Measurements from ENCODE around the gene LAMTOR1. TPM values are rescaled to one million over a fixed set of nuclear protein-coding genes. Genes with fewer than 3 reads are reported as not detected.

The LAMTOR1 gene
- polyA plus RNA-seq, 4 donors, result 112 to 127 (median 119) TPM

Other genes with a start within 250 kb of the LAMTOR1 start
- gene DEFB131B, start 224.8 kb downstream of the LAMTOR1 start, polyA plus RNA-seq (ENCODE audit: insufficient read length in 4 of 4), result 1 to 10 TPM in 3 of 4 donors, not detected in 1; 1.2 to 2.3 (median 1.4) TPM
- gene XNDC1N, start 174.7 kb downstream of the LAMTOR1 start, polyA plus RNA-seq (ENCODE audit: insufficient read length in 4 of 4), result 1 to 10 TPM; 6.0 to 9.7 (median 8.0) TPM
- 10 to 100 TPM; 35.7 to 46.1 (median 44.3) TPM for gene RNF121, start 174.3 kb downstream of the LAMTOR1 start, polyA plus RNA-seq (ENCODE audit: insufficient read length in 4 of 4)
- 10 to 100 TPM in 2 of 4 donors, 1 to 10 TPM in 2; 5.1 to 15.3 (median 10.5) TPM for gene IL18BP, start 104.4 kb downstream of the LAMTOR1 start, polyA plus RNA-seq (ENCODE audit: insufficient read length in 4 of 4)
- gene NUMA1, start 22.8 kb downstream of the LAMTOR1 start, polyA plus RNA-seq (ENCODE audit: insufficient read length in 4 of 4), result 100 to 1,000 TPM; 232 to 355 (median 282) TPM
- 10 to 100 TPM; 20.1 to 37.3 (median 26.5) TPM for gene LRRC51, start 22.4 kb downstream of the LAMTOR1 start, polyA plus RNA-seq (ENCODE audit: insufficient read length in 4 of 4)
- not detected for gene TOMT, start 2.6 kb upstream of the LAMTOR1 start, polyA plus RNA-seq (ENCODE audit: insufficient read length in 4 of 4)
- gene ANAPC15, start 9.4 kb upstream of the LAMTOR1 start, polyA plus RNA-seq (ENCODE audit: insufficient read length in 4 of 4), result 10 to 100 TPM; 47.2 to 57.8 (median 50.2) TPM
- 1 to 10 TPM; 1.7 to 3.4 (median 2.6) TPM for gene FOLR3, start 32.4 kb upstream of the LAMTOR1 start, polyA plus RNA-seq (ENCODE audit: insufficient read length in 4 of 4)
- gene FOLR1, start 88.8 kb upstream of the LAMTOR1 start, polyA plus RNA-seq (ENCODE audit: insufficient read length in 4 of 4), result 10 to 100 TPM; 49.6 to 53.3 (median 51.3) TPM
- gene FOLR2, start 113.5 kb upstream of the LAMTOR1 start, polyA plus RNA-seq (ENCODE audit: insufficient read length in 4 of 4), result 10 to 100 TPM in 3 of 4 donors, 1 to 10 TPM in 1; 8.3 to 13.0 (median 11.0) TPM
- gene INPPL1, start 121.5 kb upstream of the LAMTOR1 start, polyA plus RNA-seq (ENCODE audit: insufficient read length in 4 of 4), result 100 to 1,000 TPM; 123 to 218 (median 160) TPM
- not detected for gene PHOX2A, start 140.9 kb upstream of the LAMTOR1 start, polyA plus RNA-seq (ENCODE audit: insufficient read length in 4 of 4)